NCI-H146 treated with DMSO at 0.1 percent for 48 hours (cell line): ENCODE measurements around the gene PINLYP.

Source experiments
- DNase-seq: peaks from one replicate; lab custom pipeline; 2025; ENCODE audit not compliant: unreplicated experiment; lab: John Stamatoyannopoulos, UW

The PINLYP gene

GRCh38 chr19:43628646-43629326, 53.2 kb downstream of the PINLYP start:
- DNase-seq, result no peak

GRCh38 chr19:43631491-43631890, 55.9 kb downstream of the PINLYP start:
- DNase-seq, result no peak
